ENCODE results near the gene UNKL.

Gene UNKL

GRCh38 chr16:1318268-1318545, 96.3 kb downstream of the UNKL start:
- no peak for DNase-seq

DNA sequence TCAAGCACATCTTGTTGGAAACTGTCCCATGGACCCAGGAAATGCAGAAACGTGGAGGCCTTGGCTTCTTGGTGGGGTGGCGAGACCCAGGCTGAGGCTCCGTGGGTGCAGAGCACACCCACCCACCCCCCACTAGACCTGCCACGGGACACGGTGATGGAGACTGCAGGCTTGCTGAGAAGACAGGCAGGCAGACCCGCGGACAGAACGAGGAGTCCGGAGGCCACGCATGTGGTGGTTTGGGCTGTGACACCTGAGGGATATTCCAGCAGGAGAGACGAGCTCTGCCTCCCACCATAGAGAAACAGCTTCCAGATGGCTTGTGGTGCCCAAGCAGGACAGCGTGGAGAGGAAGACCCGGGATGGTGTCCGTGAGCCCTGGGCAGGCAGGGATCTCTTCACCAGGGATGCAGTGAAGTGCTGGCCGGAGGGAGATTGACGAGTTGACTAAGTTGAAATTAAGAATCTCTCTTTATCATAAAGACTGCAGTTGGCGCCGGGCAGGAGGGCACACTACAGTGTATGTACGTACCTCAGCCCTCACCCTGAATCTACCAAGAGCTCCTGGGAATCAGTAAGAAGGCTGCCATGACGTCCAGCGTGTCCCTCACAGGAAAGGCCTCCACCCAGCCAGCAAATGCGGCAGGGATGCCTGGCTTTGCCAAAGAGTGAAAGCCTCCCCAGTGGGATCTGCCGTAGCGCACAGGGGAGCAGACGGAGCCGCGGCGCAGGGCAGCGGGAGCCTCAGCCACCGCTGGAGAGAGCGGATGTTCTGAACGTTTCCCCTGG, 96.8 kb downstream of the UNKL start:
- no peak for DNase-seq

GRCh38 chr16:1316033-1316405, 98.5 kb downstream of the UNKL start:
- no peak for DNase-seq

DNA sequence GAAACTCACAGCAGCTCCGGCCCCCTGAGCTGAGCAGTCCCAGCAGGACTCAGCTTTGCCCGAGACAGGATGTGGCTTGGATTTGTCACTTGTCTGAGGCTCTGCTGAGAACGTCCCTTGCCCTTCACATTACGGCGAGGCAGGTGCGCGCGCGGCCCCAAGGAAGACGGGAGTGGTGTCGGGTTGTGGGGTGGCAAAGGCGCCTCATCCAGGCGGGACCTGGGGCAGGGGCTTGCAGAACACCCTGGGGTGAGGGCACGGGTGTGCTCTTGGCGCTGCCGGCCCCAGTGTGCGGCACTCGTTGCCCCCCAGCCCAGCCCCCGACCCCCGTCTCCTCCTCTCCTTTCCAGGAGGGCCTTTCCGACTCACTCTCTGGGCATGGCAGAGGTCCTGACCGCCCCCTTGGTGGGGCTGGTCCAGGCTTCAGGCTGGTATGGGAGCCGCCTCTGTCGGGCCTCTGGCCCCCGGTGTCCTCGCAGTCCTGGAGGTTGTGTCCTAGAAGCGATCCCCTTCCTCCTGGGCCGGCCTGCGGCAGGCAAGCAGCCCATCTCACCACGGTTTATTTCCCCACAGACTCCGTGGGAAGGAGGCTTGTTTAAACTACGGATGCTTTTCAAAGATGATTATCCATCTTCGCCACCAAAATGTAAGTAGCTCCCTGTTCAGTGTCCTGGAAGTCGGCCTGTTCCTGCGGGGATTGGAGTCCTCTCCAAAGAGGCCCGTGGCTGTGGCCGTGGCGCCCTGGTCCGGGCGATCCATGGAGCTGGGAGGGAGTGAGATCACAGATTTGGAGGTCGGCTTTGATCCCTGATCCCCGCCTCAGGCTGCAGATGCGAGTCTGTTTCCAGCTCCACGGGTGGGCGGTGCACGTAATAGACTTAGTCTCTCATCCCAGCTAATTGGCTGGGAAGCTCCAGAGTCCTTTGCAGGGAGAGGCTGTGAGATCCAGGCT, 99.1 kb downstream of the UNKL start:
- DNase-seq: no peak

DNA sequence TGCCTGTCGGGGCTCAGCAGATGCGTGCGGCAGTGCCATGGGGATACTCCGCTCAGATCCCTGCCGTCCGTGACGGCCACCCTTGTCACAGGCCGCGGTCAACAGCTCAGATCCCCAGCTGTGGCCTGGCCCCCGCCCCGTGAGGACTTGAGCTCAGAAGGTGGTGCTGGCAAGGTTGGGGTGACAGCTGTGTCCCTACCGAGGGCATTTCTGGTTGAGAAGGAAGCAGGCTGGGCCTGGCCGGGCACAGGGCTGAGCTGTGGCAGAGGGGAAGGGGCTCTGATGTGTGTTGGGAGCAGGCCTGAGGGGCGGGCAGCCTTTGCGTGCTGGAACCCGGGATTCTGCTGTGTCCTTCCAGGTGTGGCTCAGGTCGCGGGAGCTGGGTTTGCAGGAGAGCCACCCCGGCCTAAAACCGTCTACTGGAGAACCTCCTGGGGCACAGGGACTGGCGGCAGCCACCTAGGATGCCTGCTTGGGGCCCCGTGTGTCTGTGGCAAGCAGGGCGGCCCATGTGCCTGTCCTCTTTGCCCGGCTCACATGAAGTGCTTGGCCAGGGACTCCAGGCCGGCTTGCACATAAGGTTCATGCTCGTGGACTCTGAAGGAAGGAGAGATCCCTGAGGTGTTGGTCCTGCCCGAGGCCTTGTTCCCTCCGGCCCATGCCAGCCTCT, 100.0 kb downstream of the UNKL start:
- DNase-seq: no peak

DNA sequence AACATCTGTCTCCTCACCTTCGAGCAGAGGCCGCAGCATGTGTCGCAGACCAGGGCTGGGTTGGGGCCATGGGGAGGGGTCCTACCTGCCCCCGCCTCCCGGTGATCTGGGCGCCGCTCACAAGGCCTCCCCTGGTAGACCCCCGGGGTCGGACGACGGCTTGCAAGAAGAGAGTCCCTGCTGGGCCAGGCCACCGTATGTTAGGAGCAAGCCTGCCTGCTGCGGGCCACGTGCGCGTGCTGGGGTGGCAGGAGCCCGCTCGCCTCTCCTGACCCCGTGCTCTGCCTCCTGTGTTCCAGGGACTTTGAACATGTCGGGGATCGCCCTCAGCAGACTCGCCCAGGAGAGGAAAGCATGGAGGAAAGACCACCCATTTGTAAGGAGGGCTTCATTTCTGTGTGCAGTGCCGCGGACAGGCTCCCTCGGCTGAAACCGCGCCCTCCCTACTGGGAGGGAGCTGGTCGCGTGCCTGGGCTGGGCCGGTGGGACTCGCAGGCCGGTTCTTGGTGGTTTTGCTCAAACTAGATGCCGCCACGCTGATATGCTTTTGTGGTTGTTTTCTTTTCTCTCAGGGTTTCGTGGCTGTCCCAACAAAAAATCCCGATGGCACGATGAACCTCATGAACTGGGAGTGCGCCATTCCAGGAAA, 100.7 kb downstream of the UNKL start:
- no peak for DNase-seq
